Amygdala (tissue), 56 donors: Measurements from ENCODE around the gene UCHL3.
A peak's percentile ranks its signal among the peaks of the same experiment; 100 is the strongest.
"Not testable (repeated sequence)": the region's sequence is repeated elsewhere in the genome, so short reads cannot be mapped to it uniquely, and the experiment has no call there.

ENCODE experiments used
- DNase-seq, 56 donors: peaks; one replicate each; lab custom pipeline; 2025; lab: John Stamatoyannopoulos, UW

UCHL3 gene

DNA sequence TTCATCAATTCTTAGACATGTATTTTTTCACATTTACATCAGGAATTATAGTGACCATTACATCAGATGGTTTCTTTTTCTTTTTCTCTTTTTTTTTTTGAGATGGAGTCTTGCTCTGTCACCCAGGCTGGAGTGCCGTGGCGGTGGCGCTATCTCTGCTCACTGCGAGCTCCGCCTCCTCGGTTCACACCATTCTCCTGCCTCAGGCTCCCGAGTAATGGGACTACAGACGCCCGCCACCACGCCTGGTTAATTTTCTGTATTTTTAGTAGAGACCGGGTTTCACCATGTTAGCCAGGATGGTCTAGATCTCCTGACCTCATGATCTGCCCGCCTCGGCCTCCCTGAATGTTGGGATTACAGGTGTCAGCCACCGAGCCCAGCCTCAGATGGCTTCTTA lies 4.2 kb upstream of the UCHL3 start:
- DNase-seq = not testable (repeated sequence)

DNA sequence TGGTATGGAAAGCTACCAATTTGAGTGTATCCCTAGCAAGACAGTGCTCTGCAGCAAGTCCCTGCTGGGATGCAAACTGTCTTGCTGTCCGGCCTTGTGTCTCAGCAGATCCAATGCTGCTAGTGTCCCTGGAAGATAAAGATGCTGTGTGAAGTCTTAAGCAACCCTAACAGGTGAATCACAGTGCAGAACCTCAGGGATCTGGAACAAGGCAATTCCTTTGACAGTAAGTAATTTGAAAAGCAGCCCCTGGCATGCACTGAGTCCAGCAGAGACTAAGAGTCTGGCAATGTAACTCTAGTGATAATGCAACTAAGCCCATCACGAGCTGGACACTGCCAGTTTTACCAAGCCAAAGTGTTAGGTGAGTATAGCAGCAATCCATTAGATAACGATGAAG lies 1.7 kb upstream of the UCHL3 start:
- no peak for DNase-seq

DNA sequence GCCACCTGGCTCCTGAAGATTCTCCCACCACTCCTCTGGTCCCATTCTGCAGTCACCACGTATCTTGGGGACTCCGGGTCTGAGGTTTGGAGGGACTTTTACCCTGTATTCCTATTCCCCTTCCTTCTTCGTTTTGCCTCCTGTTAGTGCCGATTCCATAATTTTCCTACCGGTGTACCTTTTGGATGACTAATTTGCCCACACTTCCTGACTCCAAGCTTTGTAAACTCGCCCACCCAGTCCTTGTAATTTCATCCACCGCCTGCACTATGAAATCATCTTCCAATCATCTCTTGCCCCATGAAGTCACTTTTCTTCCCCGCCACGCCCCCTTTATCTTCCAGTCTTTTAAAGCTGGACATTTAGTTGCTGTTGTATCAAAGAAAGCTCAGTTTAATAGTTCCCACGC lies 572 bp downstream of the UCHL3 start:
- DNase-seq = peak in 1 of 56 donors; percentile 22

DNA sequence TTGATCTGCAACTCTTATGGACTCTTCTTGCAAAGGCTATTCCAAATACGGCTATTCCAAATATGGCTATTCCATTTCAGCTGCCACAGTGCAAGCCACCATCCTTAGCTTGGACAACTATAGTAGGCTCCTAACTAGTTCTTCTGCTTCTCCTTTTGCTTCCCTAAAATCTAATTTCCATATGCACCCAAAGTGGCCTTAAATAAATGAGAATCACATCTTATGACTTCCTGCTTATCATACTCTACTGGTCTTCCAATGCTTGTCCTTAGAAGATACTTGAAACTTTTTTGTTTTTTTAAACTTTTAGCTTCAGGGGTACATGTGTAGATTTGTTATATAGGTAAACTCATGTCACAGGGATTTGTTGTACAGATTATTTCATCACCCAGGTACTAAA lies 4.9 kb downstream of the UCHL3 start:
- no peak for DNase-seq

DNA sequence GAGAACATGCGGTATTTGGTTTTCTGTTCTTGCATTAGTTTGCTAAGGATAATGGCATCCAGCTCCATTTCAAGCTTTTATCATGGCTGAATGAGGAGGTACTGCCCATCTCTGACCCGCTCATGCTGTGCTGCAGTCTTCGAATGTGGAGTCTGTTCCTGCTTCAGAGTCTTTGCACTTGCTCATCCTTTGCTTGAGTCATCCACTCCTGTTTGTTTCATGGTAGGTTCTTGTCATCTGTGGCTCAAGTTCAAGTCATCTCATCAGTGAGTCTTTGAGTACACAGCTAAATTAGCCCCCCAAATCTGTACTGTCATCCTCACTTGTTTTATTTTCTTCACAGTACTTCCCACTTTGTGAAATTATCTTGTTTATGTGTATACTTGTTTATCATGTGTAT lies 5.4 kb downstream of the UCHL3 start:
- DNase-seq = no peak

DNA sequence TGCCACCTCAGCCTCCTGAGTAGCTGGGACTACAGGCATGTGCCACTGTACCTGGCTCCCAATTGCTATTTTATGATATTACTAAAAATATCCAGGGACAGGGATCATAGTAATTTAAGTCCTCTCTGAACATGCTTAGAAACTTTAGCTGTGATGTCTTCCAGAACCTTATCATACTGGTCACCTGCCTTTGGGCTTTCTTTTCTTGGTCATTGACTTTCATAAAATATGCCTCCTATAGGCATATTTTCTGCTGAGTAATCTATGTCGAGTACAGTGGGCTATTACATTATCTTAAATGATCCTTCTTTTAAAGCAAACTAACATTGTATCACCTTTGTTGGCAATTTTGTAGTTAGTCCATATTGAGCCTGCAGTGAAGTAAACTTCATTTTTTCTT lies 6.2 kb downstream of the UCHL3 start:
- DNase-seq = no peak

DNA sequence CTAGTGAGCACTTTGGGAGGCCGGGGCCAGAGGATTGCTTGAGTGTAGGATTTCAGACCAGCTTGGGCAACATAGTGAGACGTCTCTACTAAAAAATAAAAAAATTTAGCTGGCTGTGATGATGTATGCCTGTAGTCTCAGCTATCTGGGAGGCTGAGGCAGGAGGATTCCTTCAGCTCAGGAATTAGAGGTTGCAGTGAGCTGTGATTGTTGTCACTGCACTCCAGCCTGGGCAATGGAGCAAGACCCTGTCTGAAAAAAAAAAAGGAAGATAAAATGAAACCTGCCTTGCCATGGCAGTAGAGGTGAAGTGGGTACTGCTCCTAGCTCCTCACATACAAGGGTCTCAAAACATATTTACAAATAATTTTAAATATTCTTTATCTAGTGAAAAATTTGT lies 7.4 kb downstream of the UCHL3 start:
- no peak for DNase-seq

DNA sequence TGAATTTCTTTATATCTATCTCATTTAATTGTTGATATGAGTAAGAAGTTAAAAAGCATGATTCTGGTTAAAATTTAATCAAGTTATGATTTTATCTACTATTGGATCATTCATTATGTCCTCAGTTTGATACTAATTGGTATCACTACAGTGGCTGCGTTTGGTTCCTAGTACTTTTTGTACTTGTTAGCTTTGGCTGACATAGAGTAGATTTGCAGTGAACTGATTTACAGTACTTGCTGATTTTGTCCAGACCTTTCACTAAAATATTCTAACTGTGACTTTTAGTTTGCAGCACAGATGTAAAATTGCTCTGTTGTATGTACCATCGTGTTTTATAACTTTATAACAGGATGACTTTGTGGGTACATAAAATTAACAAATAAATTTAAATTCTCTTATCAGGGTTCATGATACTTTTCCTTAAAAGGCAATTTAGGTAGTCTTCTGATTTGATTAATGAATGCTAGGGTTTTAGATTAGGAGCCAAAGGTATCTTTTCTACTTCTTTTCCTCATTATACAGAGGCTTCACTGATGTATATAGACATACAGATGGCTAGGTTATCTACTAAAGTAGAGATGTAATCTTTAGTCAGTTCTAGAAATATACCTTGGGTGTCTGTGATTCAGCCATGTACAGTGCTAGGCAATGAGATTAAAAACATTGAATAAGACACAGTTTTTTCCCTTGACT lies 8.7 kb downstream of the UCHL3 start:
- DNase-seq = no peak

DNA sequence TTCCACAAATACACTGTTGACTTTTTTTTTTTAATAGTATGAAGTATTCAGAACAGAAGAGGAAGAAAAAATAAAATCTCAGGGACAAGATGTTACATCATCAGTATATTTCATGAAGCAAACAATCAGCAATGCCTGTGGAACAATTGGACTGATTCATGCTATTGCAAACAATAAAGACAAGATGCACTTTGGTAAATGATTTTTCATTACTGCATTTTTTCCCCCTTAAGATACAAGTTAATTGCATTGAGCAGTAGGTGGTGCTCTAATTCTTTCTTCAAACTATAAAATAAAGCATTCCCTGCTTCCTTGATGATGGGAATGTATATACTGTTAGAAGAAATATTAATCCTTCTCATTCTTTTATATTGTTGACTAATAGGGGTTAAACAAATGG lies 17.1 kb downstream of the UCHL3 start:
- no peak for DNase-seq

DNA sequence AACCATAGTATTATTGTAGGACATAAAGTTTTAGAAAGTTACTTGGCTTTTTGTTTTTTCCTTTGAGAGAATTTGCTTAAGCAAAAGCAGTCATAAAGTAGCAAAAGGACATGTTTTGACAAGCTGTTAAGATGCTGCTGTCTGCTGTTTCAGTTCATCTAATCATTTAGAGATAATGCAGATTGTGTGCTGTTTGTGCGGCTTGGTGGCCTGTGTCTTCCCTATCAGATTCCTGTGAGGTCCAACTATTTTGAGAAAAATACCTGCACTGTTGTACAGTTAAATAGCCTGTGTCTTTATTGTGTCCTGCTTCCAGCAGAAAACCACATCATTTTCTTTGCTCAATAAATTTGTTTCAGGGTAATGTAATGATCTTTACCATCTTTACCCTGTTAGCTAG lies 20.0 kb downstream of the UCHL3 start:
- DNase-seq = no peak

DNA sequence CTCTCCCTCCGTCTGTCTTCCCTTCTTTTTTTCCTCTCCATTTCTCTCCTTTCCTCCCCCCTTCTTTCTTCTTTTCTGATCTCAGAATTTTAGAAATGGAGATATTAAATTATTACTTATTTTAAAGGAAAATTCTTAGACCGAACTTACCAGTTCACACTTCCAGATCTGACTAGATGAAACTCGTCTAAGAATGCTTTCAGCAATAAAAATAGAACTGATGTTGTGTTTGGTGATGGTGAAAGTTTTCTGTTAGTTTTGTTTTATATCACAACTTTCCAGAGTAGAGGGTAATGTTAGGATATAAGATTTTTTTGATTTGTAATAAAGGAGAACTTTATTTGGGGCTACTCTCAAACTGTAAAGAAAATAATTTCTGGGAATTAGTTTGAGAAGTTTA lies 29.9 kb downstream of the UCHL3 start:
- no peak for DNase-seq

DNA sequence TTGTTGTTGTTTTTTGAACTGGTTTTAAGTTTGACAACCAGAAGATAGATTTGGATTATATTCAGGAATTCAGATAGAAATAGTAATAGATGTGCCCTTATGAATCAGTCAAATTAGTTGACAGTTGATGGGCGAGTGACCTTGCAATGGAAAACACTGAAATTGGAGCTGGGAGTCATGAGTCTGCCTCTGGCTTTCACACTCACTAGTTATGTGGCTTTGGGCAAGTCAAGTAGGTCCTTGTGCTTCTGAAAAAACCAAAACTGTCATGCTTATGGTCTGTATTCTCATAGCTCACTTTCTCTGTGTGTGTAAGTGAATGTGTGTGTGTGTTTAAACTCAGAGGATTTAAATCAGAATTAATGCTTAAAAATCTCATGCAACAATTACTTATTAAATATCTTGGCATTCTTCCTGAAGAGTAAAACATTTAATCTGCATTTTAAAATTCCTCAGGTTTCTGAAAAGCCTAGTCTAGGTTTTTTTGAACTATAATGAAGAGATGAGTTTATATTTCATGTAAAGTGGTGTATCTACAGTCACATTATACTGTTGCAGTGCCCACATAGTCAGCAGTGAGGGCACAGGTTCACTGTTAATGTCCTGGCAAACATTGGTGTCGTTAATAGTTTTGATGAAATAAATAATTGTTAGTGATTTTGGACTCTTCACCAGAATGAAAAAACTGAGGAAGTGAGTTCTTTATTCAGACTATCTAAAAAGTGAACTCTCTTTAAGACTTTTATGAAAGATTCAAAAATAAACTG lies 32.5 kb downstream of the UCHL3 start:
- no peak for DNase-seq

DNA sequence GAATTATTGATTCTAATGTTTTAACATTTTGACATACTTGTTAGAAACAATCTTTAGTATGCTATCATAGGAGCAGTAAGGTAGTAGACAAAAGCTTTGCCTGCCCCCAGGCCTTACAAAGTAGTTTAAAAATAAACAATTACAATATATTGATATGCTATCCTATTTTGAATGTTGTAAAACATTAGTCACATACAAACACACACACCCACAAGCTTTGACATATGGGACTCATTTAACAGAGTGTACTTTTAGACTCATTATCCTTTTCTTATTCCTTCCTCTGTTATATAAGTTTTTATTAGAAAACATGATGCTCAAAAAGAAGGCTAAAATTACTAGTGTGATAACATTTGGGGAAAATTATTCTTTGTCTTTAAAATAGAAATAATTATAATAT lies 33.5 kb downstream of the UCHL3 start:
- DNase-seq = no peak

DNA sequence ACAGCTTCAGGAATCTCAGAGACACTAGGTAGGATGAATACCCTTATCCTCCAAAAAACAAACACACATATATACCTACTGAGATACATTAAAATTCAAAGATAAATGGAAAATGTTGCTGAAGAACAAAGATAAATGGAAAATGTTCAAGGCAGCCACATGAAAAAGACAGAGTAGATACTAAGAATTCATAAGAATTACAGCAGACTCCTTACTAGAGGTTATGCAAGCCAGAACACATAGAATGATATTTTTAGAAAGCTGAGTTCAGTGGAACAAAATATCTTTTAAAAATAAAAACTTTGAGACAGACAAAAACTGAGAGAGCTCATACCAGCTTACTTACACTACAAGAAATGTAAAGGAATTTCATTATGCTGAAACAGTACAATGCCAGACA lies 35.6 kb downstream of the UCHL3 start:
- DNase-seq = no peak

DNA sequence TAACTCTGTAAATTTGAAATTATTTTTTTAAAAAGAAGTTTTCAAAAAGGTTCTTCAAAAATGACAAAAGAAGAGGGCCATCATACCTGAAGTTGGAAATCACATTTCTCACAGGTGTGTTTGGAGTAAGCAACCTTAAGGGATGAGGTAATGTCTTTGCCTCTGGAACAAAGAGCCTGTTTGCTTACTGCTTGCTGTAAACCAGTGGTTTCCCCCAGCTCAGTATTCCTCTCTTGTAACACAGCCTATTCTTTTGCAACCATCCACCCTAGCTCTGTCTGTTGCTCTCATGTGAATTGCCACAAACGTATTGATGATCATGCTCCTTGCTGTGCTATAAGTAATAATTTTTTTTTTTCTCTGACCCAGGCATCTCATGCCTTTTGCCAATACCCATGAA lies 38.1 kb downstream of the UCHL3 start:
- DNase-seq = no peak

DNA sequence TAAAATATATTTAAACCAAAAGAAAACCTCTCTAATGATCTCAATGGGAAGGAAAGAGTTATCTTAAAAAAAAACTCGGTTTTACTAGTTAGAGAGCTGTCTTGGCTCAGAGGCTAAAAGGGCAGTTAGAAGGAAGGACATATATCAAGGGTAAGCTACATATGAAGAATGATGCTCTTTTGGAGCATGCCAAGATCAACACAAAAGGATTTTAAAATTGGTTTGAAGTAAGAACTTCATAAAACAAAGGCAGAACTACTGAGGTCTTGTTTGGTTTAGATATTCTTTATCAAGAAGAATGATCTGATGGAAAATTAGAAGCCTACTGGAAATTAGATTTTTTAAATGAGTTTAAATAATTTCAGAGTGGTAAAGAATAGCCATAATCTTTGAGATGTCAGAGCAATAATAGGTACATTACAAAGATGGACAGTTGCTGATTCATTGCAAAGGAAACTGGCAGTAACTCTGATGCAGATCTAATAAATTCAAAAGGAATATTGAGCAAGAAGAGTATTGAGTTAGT lies 47.1 kb downstream of the UCHL3 start:
- no peak for DNase-seq

DNA sequence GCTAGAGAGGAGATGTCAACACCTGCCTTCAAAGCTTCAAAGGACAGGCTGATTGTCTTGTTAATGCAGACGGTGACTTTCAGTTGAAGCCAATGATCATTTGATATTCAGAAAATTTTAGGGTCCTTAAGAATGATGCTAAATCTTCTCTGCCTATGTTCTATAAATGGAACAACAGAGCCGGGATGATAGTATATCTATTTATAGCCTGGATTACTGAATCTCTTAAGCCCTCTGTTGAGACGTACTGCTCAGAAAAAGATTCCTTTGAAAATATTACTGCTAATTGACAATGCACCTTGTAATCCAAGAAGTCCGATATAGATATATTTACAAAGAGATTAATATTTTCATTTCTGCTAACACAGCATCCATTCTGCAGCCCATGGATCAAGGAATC lies 50.8 kb downstream of the UCHL3 start:
- no peak for DNase-seq

DNA sequence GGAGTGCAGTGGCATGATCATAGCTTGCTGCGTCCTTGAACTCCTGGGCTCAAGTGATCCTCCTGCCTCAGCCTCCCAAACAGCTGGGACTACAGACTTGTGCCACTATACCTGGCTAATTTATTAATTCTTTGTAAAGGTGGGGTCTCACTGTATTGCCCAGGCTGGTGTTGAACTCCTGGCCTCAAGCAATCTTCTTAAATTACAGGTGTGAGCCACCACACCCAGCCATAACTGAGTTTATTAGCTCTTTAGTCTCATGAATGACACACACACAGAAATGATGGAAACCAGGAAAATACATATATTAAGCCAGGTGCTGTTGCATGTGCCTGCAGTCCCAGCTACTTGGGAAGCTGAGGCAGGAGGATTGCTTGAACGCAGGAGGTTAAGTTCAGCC lies 53.4 kb downstream of the UCHL3 start:
- DNase-seq = no peak

DNA sequence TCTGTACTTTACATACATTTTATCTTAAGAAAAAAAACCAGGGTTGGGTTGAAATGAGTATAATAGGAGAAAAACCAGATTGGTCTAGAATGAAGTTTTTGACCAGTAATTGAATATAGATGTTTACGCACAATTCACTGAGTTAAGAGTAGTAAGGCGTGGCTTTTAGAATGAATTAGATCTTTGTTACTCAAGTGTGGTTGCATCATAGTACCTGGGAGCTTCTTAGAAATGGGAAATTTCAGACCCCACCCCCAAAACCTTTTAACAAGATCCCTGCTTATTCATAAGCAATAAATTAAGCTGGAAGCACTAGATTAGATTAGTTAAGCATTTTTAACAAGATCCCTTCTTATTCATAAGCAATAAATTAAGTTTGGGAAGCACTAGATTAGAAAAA lies 57.9 kb downstream of the UCHL3 start:
- DNase-seq = no peak

DNA sequence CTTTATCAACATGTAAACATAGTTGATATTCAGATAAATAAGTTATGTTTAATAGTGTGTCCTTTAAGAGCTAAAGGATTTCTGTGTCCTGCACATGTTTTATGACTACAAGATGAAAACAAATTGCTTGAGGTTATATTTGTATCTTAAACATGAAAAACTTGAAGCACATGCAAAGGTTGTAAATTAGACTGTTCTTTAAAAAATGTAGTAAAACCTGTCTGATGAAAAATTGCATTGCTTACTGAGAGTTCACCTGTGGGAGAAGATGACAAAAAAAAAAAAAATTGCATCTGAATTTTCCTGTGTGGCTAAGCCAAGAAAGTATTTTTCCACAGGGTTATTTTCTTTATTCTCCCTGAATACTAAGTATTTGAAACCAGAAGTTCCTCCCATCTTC lies 60.9 kb downstream of the UCHL3 start:
- DNase-seq = no peak

DNA sequence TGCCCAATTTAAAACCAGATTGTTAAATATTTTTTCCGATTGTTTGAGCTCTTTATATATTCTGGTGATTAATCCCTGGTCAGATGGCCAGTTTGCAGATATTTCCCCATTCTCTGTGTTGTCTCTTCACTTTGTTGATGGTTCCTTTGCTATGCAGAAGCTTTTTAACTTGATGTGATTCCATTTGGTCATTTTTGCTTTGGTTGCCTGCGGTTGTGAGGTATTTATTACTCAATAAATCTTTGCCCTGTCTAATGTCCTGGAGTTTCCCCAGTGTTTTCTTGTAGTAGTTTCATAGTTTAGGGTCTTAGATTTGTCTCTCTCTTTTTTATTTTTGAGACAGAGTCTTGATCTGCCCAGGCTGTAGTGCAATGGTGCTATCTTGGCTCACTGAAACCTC lies 62.8 kb downstream of the UCHL3 start:
- no peak for DNase-seq

DNA sequence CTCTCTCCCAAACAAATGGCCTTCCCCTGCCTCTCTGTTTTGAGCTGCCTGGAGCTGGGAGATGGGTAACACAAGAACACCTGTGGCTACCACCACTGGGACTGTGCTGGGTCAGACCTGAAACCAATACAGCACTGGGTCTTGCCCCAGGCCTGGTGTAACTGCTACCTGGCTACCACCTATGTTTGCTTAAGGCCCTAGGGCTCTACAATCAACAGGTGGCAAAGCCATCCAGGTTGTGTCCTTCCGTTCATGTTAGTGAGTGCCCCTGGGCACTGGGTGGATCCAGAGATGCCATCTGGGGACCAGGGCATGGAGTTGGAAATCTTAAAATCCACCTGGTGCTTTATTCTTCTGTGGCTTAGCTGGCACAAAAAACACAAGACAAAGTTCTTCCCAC lies 67.6 kb downstream of the UCHL3 start:
- DNase-seq = no peak
